HepG2 (cell line): ENCODE measurements around the gene REPIN1. TPM values are rescaled to one million over a fixed set of nuclear protein-coding genes. Genes with fewer than 3 reads are reported as not detected.

ENCODE experiments used
- BCL6 ChIP-seq: IDR thresholded peaks from 2 replicates; pipeline ENCODE4 v1.6.1; 2016; ENCODE audit warnings: missing genetic modification reagents, missing compliant biosample characterization
- CHD4 ChIP-seq: fragments of 200-600 bp; sonication (generic); IDR thresholded peaks from 2 replicates; pipeline ENCODE4 v1.7.0; 2017; ENCODE audit warnings: mild to moderate bottlenecking, low read length, borderline replicate concordance
- GABPB1 ChIP-seq: IDR thresholded peaks from 2 replicates; pipeline ENCODE4 v1.6.1; 2016; ENCODE audit warnings: mild to moderate bottlenecking, missing genetic modification reagents, moderate library complexity, missing compliant biosample characterization
- GPBP1L1 ChIP-seq: sonication (generic); formaldehyde crosslinking; IDR thresholded peaks from 2 replicates; pipeline ENCODE4 v1.5.0; 2020; ENCODE audit warnings: mild to moderate bottlenecking, missing genetic modification reagents
- POGZ ChIP-seq: sonication (generic); formaldehyde crosslinking; IDR thresholded peaks from 2 replicates; pipeline ENCODE4 v1.4.0; 2020; ENCODE audit warnings: mild to moderate bottlenecking, missing genetic modification reagents
- PTBP1 ChIP-seq: fragments of 200-400 bp; formaldehyde crosslinking; IDR thresholded peaks from 2 replicates; pipeline ENCODE4 v1.6.1; 2018; ENCODE audit warnings: low read length, low read depth; ENCODE audit not compliant: poor library complexity, severe bottlenecking
- RAD51 ChIP-seq: fragments of 450-650 bp; IDR thresholded peaks from 2 replicates; pipeline ENCODE4 v1.6.1; 2016; ENCODE audit warnings: borderline replicate concordance
- SATB2 ChIP-seq: sonication (generic); formaldehyde crosslinking; IDR thresholded peaks from 2 replicates; pipeline ENCODE4 v1.5.0; 2020; ENCODE audit warnings: missing genetic modification reagents
- SP2 ChIP-seq: sonication (generic); formaldehyde crosslinking; IDR thresholded peaks from 2 replicates; pipeline ENCODE4 v1.5.1; 2020; ENCODE audit warnings: mild to moderate bottlenecking, missing genetic modification reagents
- TFDP2 ChIP-seq: sonication (generic); formaldehyde crosslinking; IDR thresholded peaks from 2 replicates; pipeline ENCODE4 v1.4.0; 2020; ENCODE audit warnings: missing genetic modification reagents
- TFE3 ChIP-seq: IDR thresholded peaks from 2 replicates; pipeline ENCODE4 v1.6.1; 2016
- YEATS4 ChIP-seq: sonication (generic); formaldehyde crosslinking; IDR thresholded peaks from 2 replicates; pipeline ENCODE4 v1.4.0; 2020; ENCODE audit warnings: missing genetic modification reagents, borderline replicate concordance
- ZFP36L1 ChIP-seq: sonication (generic); formaldehyde crosslinking; IDR thresholded peaks from 2 replicates; pipeline ENCODE4 v1.8.0; 2022; ENCODE audit warnings: mild to moderate bottlenecking, missing genetic modification reagents, moderate library complexity
- ZNF33A ChIP-seq: sonication (generic); formaldehyde crosslinking; IDR thresholded peaks from 2 replicates; pipeline ENCODE4 v1.5.1; 2020; ENCODE audit warnings: missing genetic modification reagents, mild to moderate bottlenecking, moderate library complexity, borderline replicate concordance
- ZUFSP ChIP-seq: sonication (generic); formaldehyde crosslinking; IDR thresholded peaks from 2 replicates; pipeline ENCODE4 v1.9.0; 2021; ENCODE audit warnings: missing genetic modification reagents, mild to moderate bottlenecking, borderline replicate concordance
- polyA plus RNA-seq, 8 experiments: library from polyadenylated mRNA; depleted of rRNA in 3 of 8; stranded (reverse) in 7 of 8; unstranded in 1 of 8; fragments of >200 nt; fragmentation: Illumina TruSeq in 4 of 8; extraction: Trizol in 4 of 8; gene quantifications; 2 replicates each; pipeline versions ENCODE4 v1.2.1 to v1.2.3, GENCODE V29; 2011 to 2016; ENCODE audit warnings: low read depth in 4 of 8, missing spikeins in 1 of 8, mixed read lengths in 1 of 8; ENCODE audit not compliant: insufficient read depth in 1 of 8
- total RNA-seq, 5 experiments: library from RNA; depleted of rRNA; stranded (reverse); fragments of >200 nt; fragmentation: Illumina TruSeq; extraction: Trizol; gene quantifications; 2 replicates each; pipeline ENCODE4 v1.2.3, GENCODE V29; 2016; ENCODE audit warnings: low read depth in 1 of 5
- TF ChIP-seq, protein P1 (sequence below): sonication (generic); formaldehyde crosslinking; conservative IDR thresholded peaks from 2 replicates; pipeline ENCODE4 v1.8.0; 2022; ENCODE audit warnings: mild to moderate bottlenecking, moderate library complexity, missing genetic modification reagents
- TF ChIP-seq, protein P2 (sequence below): sonication (generic); formaldehyde crosslinking; IDR thresholded peaks from 2 replicates; pipeline ENCODE4 v1.8.0; 2022; ENCODE audit warnings: mild to moderate bottlenecking, missing genetic modification reagents; ENCODE audit not compliant: insufficient replicate concordance
- TF ChIP-seq, protein P3 (sequence below): IDR thresholded peaks from 2 replicates; pipeline ENCODE4 v1.6.1; 2016; ENCODE audit warnings: control low read depth

Gene REPIN1
- total and polyA plus RNA-seq, 2 of the 13 experiments (the other 11 are each of a cell fraction or from before 2014, with no cell fraction given) = 69.9 to 108 TPM

- TF ChIP-seq YEATS4 (CRISPR knock-in tag) (peak; percentile 32; the same call in 1 of the 2 replicates), GPBP1L1 (CRISPR knock-in tag) (no peak), ZNF33A (CRISPR knock-in tag) (0 out of 2 replicates have a peak, but pooled peaks have one; percentile 9), CHD4 (no peak), POGZ (CRISPR knock-in tag) (0 out of 2 replicates have a peak, but pooled peaks have one; percentile 54), BCL6 (peak; percentile 26; the same call in 1 of the 2 replicates), ZFP36L1 (CRISPR knock-in tag) (0 out of 2 replicates have a peak, but pooled peaks have one; percentile 30), ZUFSP (CRISPR knock-in tag) (no peak), SP2 (CRISPR knock-in tag) (peak; percentile 94), PTBP1 (no peak), GABPB1 (CRISPR knock-in tag) (peak; percentile 71; the same call in 1 of the 2 replicates), SATB2 (CRISPR knock-in tag) (0 out of 2 replicates have a peak, but pooled peaks have one; percentile 42), TFE3 (CRISPR knock-in tag) (peak; percentile 55), TFDP2 (CRISPR knock-in tag) (peak; percentile 51), RAD51 (peak; percentile 18; the same call in 1 of the 2 replicates)
- TF ChIP-seq, protein P1, sequence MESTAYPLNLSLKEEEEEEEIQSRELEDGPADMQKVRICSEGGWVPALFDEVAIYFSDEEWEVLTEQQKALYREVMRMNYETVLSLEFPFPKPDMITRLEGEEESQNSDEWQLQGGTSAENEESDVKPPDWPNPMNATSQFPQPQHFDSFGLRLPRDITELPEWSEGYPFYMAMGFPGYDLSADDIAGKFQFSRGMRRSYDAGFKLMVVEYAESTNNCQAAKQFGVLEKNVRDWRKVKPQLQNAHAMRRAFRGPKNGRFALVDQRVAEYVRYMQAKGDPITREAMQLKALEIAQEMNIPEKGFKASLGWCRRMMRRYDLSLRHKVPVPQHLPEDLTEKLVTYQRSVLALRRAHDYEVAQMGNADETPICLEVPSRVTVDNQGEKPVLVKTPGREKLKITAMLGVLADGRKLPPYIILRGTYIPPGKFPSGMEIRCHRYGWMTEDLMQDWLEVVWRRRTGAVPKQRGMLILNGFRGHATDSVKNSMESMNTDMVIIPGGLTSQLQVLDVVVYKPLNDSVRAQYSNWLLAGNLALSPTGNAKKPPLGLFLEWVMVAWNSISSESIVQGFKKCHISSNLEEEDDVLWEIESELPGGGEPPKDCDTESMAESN (CRISPR knock-in tag) = 0 out of 2 replicates have a peak, but pooled peaks have one; percentile 57
- TF ChIP-seq, protein P2, sequence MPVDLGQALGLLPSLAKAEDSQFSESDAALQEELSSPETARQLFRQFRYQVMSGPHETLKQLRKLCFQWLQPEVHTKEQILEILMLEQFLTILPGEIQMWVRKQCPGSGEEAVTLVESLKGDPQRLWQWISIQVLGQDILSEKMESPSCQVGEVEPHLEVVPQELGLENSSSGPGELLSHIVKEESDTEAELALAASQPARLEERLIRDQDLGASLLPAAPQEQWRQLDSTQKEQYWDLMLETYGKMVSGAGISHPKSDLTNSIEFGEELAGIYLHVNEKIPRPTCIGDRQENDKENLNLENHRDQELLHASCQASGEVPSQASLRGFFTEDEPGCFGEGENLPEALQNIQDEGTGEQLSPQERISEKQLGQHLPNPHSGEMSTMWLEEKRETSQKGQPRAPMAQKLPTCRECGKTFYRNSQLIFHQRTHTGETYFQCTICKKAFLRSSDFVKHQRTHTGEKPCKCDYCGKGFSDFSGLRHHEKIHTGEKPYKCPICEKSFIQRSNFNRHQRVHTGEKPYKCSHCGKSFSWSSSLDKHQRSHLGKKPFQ (CRISPR knock-in tag) = peak; percentile 84
- TF ChIP-seq, protein P3, sequence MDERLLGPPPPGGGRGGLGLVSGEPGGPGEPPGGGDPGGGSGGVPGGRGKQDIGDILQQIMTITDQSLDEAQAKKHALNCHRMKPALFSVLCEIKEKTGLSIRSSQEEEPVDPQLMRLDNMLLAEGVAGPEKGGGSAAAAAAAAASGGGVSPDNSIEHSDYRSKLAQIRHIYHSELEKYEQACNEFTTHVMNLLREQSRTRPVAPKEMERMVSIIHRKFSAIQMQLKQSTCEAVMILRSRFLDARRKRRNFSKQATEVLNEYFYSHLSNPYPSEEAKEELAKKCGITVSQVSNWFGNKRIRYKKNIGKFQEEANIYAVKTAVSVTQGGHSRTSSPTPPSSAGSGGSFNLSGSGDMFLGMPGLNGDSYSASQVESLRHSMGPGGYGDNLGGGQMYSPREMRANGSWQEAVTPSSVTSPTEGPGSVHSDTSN (CRISPR knock-in tag) = peak; percentile 77
Observed at GRCh38 chr7:150378853-150379440, 10.3 kb downstream of the REPIN1 start, which contains the start of gene ZNF775 (continued).
